VCaP (cell line): ENCODE measurements around the gene TMEM229B.
A peak's percentile ranks its signal among the peaks of the same experiment; 100 is the strongest.

ENCODE experiments used
- H3K27ac ChIP-seq: fragments of 450-650 bp; 2 replicates; pipeline ENCODE4 v1.5.1; 2017
- TF ChIP-seq, protein P1 (sequence below): fragments of 450-650 bp; conservative IDR thresholded peaks from 2 replicates; pipeline ENCODE4 v1.5.1; 2017; ENCODE audit warnings: mild to moderate bottlenecking, moderate library complexity

TMEM229B gene

DNA sequence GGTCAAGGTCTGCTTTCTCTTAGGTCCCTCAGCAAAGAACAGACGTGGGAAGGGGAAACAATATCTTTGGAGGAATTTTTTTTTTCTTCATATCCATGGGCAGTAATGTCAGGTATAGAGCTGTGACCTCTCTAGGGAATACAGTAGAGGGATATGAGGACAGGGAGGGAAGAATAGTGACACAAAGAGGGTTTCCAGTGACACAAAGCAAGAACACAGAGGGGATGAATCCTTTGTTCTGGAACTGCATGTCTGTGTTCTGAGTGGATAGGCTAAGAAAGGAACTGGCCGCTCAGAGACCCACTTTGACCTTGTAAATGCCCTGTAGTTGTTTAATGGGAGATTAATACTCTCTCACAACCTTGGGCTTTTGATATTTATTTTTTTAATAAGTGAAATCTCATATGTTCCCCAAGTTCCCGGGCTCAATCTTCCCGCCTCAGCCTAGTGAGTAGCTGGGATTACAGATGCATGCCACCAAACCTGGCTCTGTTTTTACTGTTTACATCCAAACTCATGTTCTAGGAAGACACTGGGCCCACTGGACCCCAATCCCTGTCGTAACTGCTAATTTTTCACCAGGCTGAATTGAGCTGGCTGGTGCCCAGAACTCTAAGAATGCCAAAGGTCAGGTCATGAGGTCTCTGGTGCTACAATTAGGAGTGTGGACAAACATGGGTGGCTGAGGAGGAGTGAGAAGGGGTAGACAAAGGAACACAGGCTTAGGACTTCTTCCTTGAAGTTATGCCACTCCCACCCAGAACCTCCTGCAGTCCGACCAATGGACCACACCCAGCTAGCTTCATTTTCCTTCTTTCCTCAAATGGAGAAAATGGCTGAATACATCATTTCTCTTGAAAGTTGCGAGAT lies 35.5 kb upstream of the TMEM229B start:
- no peak overlapping the region for H3K27ac ChIP-seq
- TF ChIP-seq, protein P1, sequence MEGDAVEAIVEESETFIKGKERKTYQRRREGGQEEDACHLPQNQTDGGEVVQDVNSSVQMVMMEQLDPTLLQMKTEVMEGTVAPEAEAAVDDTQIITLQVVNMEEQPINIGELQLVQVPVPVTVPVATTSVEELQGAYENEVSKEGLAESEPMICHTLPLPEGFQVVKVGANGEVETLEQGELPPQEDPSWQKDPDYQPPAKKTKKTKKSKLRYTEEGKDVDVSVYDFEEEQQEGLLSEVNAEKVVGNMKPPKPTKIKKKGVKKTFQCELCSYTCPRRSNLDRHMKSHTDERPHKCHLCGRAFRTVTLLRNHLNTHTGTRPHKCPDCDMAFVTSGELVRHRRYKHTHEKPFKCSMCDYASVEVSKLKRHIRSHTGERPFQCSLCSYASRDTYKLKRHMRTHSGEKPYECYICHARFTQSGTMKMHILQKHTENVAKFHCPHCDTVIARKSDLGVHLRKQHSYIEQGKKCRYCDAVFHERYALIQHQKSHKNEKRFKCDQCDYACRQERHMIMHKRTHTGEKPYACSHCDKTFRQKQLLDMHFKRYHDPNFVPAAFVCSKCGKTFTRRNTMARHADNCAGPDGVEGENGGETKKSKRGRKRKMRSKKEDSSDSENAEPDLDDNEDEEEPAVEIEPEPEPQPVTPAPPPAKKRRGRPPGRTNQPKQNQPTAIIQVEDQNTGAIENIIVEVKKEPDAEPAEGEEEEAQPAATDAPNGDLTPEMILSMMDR: no peak

DNA sequence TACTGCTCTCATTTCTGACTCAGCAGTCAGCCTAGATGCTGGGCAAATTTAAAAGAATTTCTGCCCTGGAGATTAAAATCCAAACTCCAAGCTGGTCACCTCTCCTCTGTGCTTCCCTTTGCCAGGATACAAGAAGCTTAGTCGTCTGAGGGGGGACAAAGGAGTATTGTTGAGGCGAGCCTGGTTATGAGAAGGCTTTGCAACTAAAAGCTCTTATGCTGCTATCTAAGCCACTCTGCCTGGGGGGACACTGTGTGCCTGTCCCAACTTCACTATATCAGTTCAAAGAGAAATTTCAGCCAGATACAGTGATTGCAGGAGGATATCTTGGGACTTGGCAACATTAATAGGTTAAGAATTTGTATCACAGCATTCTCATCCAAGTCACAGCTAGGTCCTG lies 33.7 kb upstream of the TMEM229B start:
- TF ChIP-seq, protein P1: no peak
- no peak overlapping the region for H3K27ac ChIP-seq

DNA sequence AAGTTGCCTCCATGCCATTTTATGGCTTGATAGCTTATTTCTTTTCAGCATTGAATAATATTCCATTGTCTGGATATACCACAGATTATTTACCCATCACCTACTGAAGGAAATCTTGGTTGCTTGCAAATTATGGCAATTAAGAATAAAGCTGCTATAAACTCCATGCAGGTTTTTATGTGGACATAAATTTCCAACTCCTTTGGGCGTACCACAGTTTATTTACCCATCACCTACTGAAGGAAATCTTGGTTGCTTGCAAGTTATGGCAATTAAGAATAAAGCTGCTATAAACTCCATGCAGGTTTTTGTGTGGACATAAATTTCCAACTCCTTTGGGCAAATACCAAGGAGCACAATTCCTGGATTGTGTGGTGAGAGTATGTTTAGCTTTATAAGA lies 32.0 kb upstream of the TMEM229B start:
- TF ChIP-seq, protein P1: no peak
- H3K27ac ChIP-seq: no peak overlapping the region

DNA sequence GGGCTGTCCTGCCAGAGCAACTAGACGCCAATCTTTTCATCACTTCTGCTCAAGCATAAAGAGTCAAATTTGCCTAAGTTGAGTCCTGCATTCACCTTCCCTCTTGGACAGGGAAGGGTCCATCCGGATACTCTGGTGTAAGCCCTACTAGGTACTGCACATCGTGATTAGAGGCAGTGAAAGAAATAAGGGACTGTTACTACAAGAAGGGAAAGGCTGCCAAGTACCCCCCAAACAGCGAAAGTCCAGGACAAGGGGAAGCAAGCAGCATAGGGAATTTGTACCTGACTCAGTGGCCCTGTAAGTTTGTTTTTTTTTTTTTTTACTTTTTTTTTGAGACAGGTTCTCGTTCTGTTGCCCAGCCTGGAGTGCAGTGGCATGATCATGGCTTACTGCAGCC lies 30.9 kb upstream of the TMEM229B start:
- TF ChIP-seq, protein P1: no peak
- H3K27ac ChIP-seq: no peak overlapping the region

DNA sequence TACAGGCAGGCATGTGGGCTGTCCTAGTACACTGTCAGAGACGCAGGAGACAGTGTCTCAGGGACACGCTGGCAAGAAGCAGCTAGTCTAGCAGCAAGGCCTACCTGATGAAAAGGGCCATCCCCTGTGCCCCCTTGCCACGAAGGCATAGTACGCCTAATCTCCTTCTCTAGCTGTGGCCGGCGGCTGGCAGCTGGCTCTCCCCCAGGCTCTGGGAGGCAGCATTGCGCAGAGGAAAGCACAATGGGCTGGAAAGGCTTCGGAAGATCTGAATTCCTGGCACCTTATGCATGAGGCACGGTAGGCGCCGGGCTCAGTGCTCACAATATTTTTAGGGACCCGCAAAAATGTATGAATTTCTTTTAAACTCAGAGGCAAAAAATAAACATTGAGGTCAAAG lies 28.6 kb upstream of the TMEM229B start:
- TF ChIP-seq, protein P1: peak; percentile 45
- H3K27ac ChIP-seq: no peak overlapping the region

DNA sequence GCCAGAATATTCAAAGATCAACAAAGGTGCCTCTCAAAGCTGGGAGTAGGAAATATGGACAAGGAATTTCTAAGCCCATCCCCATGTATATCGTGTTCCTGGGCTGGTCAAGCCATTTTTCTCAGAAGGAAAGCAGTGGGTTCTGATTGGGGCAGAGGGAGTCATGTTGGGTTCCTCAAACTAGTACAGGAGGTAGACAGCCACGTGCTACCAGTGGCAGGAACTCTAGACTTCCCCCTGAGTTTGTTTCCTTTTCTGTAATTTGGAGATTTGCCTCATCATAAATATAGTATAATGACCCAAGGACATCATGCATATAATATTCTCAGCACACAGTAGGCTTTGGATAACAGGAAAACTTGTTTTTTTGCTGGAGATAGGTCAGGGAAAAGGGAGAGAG lies 28.2 kb upstream of the TMEM229B start:
- TF ChIP-seq, protein P1: no peak
- H3K27ac ChIP-seq: no peak overlapping the region

DNA sequence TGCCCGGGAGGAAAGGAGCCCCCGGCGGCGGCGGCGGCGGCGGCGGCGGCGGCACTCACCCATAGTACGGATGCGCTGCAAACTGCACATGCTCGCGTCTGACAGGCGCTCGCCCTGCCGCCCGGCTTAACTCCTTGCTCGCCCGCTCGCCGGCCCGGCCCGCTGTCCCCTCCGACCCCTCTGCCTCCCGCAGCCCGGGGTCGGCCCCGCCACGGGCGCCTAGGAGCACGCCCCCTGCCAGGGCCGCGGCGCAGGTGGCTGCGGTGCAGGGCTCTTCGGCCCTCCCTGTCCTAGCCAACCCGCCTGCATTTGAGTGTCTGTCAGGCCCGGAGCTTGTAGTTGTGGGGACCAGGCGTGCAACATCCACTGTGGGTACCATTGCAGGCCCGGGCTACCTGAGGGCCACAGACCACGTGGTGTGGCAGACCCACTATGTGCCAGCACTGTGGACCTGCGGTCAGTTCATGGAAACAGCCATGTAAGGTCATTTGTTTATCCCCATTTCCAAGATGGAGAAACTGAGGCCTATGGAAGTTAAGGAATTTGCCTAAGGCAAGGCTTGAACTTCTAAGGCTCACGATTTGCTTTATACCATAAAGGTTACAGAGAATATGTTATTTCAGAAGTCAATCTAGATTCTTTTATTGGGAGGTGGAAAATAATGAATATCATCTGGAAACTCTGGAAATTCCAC lies 27.0 kb upstream of the TMEM229B start:
- H3K27ac ChIP-seq: peak overlapping the region; percentile 92
- TF ChIP-seq, protein P1: peak; percentile 15; the same call in 1 of the 2 replicates
